GM20000 (cell line): ENCODE results near the gene NMRAL1.

Source experiments
- DNase-seq: peaks from one replicate; pipeline ENCODE4 v3.0.0; 2012; ENCODE audit warnings: low spot score
- TF ChIP-seq, protein P1 (sequence below): IDR thresholded peaks from 2 replicates; pipeline ENCODE4 v1.5.1; 2012; ENCODE audit warnings: mild to moderate bottlenecking, control low read depth; ENCODE audit errors: extremely low read depth, missing control alignments

Gene NMRAL1

DNA sequence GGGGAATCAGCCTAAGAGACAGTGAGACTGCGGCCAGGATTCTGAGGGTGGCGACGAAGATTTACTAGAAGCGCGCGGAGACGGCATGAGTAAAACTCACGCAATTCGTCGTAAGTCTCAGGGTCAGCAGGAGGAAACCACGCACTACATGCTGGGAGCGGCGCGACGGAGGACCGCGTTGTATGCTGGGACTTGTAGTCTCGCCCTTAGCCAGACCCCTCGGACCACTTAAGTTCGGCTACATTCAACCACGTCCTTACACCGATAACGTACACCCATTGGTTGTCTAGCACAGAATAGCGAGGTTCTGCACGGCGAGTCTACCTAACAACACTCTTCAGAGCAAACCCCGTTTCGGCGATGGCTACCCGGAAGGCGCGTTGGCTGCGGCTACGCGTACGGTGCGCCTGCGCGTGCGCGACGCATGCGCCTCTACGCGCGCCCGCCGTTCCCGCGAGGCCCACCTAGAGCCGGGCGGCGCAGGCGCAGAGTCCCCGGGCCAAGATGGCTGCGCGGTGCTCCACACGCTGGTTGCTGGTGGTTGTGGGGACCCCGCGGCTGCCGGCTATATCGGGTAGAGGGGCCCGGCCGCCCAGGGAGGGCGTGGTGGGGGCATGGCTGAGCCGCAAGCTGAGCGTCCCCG lies 48.9 kb downstream of the NMRAL1 start, which contains the start of gene DNAJA3:
Gene DNAJA3, plus strand, starts transcription at position 491 of the 643 bp plus-strand sequence. Its CDS starts 14 bp downstream, at position 505.
- peak; percentile 95 for DNase-seq
- TF ChIP-seq, protein P1, sequence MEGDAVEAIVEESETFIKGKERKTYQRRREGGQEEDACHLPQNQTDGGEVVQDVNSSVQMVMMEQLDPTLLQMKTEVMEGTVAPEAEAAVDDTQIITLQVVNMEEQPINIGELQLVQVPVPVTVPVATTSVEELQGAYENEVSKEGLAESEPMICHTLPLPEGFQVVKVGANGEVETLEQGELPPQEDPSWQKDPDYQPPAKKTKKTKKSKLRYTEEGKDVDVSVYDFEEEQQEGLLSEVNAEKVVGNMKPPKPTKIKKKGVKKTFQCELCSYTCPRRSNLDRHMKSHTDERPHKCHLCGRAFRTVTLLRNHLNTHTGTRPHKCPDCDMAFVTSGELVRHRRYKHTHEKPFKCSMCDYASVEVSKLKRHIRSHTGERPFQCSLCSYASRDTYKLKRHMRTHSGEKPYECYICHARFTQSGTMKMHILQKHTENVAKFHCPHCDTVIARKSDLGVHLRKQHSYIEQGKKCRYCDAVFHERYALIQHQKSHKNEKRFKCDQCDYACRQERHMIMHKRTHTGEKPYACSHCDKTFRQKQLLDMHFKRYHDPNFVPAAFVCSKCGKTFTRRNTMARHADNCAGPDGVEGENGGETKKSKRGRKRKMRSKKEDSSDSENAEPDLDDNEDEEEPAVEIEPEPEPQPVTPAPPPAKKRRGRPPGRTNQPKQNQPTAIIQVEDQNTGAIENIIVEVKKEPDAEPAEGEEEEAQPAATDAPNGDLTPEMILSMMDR: no peak

DNA sequence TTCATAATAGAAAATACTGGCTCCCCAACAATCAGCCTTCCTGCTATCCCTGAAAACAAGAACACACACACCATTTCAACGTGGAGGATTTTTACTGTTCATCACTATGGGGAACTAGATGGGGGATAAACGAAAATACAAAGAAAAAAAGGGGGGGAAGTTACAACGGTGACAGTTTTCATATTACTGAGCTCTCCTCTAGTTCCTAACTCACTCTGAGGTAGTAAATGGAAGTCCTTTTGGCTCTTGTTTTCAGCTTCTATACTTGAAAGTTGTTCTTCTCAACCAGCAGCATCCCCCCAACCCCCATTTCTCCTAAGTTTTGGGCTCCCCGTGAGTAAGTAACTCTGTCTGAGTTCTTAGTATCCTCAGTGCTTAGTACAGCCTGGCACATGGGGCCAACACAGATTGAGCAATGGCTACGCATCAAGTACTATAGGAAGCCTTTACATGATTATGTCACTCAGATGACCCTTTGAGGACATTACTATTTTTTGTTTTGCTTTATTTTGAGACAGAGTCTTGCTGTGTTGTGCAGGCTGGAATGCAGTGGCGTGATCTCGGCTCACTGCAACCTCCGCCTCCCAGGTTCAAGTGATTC lies 53.8 kb downstream of the NMRAL1 start:
- no peak for DNase-seq
- TF ChIP-seq, protein P1: no peak

GRCh38 chr16:4419402-4419959 lies 54.9 kb downstream of the NMRAL1 start:
- DNase-seq: no peak
- TF ChIP-seq, protein P1: no peak

GRCh38 chr16:4416200-4417032 lies 58.0 kb downstream of the NMRAL1 start, which contains the start of gene CORO7:
TSS of gene CORO7 (minus strand) at chr16:4416596. CDS start at chr16:4416518, 78 bp downstream.
- DNase-seq: peak; percentile 97
- TF ChIP-seq, protein P1: no peak

DNA sequence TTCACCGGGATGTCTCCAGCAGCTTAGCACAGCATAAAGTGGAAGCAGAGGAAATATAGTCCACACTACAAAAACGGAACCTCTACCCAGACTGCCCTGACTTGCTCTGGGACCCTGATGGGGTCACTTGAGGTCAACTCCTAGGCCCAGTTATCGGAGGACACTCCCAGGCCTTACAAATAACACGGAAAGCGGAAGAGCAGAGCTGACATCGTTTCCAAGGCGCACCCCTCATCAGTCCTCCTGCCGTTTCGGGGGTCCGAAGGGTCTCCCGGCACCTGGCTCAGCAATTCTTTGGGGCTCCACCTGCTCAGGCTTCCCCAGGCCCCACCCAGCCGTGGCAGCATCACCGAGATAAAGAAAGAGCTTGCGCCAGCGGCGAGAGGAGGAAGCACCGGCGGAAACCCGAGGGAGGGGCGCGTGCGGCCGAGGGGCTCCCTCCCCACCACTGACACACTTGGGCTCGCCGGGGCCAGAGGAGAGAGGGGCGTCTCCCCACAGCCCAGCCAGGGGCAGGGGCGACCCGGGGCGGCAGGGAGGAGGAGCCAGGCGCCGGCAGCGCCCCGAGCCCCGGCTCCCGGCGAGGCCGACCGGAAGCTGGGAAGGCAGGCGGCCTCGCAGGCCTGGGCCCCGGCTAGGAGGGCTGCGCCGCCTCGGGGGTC lies 58.8 kb downstream of the NMRAL1 start:
- TF ChIP-seq, protein P1: no peak
- DNase-seq: no peak

- DNase-seq: peak; percentile 93
- TF ChIP-seq, protein P1: no peak
Observed at GRCh38 chr16:4414187-4414917, 60.1 kb downstream of the NMRAL1 start.
